T47D (cell line): Measurements from ENCODE around the gene CCDC7.
"Not testable (repeated sequence)": the region's sequence is repeated elsewhere in the genome, so short reads cannot be mapped to it uniquely, and the experiment has no call there.

Experiments
- DNase-seq, 2 experiments: peaks; one replicate each; pipeline versions ENCODE4 v3.0.0 to v3.0.0-alpha.2; 2011 to 2012; ENCODE audit warnings: low read depth in 1 of 2, low spot score in 1 of 2
- JUND ChIP-seq: IDR thresholded peaks from 2 replicates; pipeline ENCODE4 v1.6.1; 2012; ENCODE audit warnings: low read depth
- in situ Hi-C: cut with HindIII; loops from 2 replicates; pipeline ENCODE4 v1.10.0; 2016; ENCODE audit warnings: low sequenced_read_pairs, low pct_unique_long_range_greater_than_20kb

The CCDC7 gene

DNA sequence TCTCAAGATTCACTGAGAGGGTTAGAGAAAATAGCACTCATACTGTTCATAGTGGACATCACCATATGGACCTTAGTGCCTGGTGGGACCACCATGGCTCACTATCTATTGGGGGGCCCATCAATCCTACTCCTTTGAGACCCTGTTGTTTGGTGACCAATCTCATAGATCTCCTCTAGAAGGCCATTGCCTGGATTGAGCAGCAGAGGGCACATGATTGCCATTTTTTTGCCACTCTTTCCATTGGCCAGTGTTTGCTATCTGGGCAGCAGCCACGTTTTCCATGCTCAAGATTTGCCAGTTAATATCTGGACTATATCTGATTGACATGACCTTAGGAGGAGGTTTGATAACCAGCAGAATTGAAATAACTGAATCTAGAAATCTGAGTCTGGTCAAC is 267.6 kb downstream of the CCDC7 start:
- in situ Hi-C loops: no loop called here
- no peak for DNase-seq
- no peak for TF ChIP-seq JUND

GRCh38 chr10:32731527-32731926 is 285.6 kb downstream of the CCDC7 start:
- DNase-seq: no peak
- TF ChIP-seq JUND: no peak
- in situ Hi-C loops: no loop called here

GRCh38 chr10:32738958-32739357 is 293.0 kb downstream of the CCDC7 start:
- no peak for DNase-seq
- in situ Hi-C loops: no loop called here
- no peak for TF ChIP-seq JUND

DNA sequence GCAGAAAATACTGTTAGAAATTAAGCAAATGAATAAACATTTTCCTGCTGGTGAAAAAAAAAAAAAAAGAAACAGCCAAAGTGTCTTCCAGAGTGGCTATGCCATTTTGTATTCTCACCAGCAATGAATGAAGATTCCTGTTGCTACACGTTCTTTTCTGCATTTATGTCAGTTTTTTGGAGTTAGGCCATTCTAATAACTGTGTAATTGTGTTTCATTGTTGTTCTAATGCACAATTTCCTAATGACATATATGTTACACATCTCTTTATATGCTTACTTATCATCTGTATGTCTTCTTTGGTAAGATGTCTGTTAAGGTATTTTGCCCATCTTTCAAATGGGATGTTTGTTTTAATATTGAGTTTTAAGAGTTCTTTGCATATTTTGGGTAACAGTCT is 298.4 kb downstream of the CCDC7 start:
- in situ Hi-C loops: no loop called here
- DNase-seq: no peak
- no peak for TF ChIP-seq JUND

GRCh38 chr10:32746869-32747268 is 300.9 kb downstream of the CCDC7 start:
- no peak for TF ChIP-seq JUND
- no peak for DNase-seq
- in situ Hi-C loops: no loop called here

DNA sequence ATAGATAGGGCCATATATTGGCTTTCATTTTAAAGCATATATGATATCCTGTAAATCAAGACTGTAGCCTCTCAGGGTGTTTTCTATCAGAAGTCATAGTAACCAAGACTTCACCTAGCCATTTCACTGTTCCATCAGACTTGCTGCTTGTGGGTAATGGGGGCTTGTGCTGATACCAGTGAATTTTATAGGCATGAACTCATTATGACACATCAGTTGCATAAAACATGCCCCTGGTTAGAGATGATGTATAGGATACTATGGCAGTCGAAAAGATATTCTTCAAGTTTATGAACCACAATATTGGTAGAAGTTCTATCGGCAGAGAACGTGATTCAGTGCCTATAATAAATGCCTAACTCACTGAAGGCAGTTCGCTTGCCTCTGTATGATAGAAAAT is 305.6 kb downstream of the CCDC7 start:
- TF ChIP-seq JUND: no peak
- no peak for DNase-seq
- in situ Hi-C loops: no loop called here

- DNase-seq, in situ Hi-C loops: not testable (repeated sequence)
These were observed 309.0 kb downstream of the CCDC7 start for GRCh38 chr10:32754900-32755299.

DNA sequence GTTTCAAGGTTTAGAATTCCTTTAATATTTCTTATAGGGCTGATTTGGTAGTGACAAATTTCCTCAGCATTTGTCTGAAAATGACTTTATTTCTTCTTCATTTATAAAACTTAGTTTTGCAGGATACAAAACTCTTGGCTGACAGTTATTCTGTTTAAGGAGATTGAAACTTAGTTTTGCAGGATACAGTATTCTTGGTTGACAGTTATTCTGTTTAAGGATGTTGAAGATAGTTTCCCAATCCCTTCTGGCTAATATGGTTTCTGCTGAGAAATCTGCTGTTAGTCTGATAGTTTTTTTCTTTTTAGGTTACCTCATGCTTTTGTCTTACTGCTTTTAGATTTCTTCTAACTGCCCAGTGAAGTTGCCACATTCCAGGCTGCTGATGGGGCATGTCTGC is 325.3 kb downstream of the CCDC7 start:
- DNase-seq: no peak
- no peak for TF ChIP-seq JUND
- in situ Hi-C loops: no loop called here

- no peak for DNase-seq
- in situ Hi-C loops: no loop called here
- TF ChIP-seq JUND: no peak
These were observed 327.2 kb downstream of the CCDC7 start for GRCh38 chr10:32773105-32773504.

- in situ Hi-C loops: no loop called here
These were observed 341.0 kb downstream of the CCDC7 start for GRCh38 chr10:32786968-32787367.

DNA sequence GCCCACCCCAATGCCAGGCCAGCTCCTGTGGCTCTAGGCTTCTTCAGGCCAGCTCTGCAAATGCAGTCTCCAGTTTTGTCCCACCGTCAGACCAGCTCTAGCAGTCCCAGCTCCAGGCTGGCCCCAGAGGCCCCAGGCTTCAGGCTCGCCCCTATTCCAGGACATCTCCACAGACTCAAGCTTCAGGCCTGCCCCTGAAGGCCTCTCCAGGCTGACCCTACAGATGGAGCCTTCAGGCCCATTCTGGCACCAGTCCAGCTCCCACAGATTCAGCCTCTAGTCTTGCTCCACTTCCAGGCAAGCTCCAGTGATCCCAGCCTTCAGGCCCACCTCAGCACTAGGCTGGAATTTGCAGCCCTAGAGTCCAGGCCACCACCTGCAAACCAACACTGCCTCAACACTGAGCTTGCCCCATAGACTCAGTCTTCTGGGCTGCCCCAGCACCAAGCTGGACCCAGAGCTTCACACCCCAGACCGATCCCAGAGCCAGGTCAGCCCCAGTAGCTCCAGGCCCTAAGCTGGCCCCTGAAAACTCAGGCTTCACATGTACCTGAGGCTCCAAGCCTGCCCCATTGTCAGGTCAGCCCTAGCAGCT is 341.8 kb downstream of the CCDC7 start:
- in situ Hi-C loops: no loop called here
- no peak for TF ChIP-seq JUND
- no peak for DNase-seq

More at GRCh38 chr10:32786968-32787367, 341.0 kb downstream of the CCDC7 start:
- no peak for TF ChIP-seq JUND
- DNase-seq: no peak

- no peak for DNase-seq
- in situ Hi-C loops: no loop called here
- no peak for TF ChIP-seq JUND
These were observed 342.4 kb downstream of the CCDC7 start for GRCh38 chr10:32788359-32788758.

DNA sequence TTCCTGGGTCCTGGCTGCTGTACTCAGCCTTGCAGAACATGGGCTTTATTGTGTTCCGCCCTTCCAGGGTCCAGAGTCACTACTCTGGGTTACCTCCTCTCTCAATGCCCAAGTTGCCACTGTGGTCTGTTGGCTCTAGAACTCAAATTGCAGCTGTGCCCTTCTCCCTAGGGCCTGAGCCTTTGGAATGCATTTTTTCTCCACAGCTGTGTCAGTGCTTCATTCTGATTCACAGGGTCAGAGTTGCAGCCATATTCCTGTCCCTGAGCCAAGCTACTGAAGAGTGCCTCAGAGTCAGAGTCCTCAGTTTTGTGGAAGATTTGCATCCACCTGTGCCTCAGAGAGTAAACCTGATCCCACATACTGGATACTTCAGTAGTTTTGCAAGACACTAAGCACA is 344.5 kb downstream of the CCDC7 start:
- TF ChIP-seq JUND: no peak
- DNase-seq: no peak
- in situ Hi-C loops: no loop called here

- no peak for DNase-seq
- in situ Hi-C loops: no loop called here
- TF ChIP-seq JUND: no peak
These were observed 347.1 kb downstream of the CCDC7 start for GRCh38 chr10:32793033-32793432.
